NB4 (cell line): Measurements from ENCODE around the gene MAP4K2.

Experiments
- POLR2A ChIP-seq: IDR thresholded peaks from 2 replicates; pipeline ENCODE4 v1.6.1; 2011; ENCODE audit warnings: mild to moderate bottlenecking; ENCODE audit not compliant: insufficient read length; ENCODE audit errors: extremely low read depth
- TF ChIP-seq, protein P1 (sequence below): IDR thresholded peaks from one replicate; pipeline ENCODE4 v1.5.1; 2012; ENCODE audit warnings: low read depth, low read length

DNA sequence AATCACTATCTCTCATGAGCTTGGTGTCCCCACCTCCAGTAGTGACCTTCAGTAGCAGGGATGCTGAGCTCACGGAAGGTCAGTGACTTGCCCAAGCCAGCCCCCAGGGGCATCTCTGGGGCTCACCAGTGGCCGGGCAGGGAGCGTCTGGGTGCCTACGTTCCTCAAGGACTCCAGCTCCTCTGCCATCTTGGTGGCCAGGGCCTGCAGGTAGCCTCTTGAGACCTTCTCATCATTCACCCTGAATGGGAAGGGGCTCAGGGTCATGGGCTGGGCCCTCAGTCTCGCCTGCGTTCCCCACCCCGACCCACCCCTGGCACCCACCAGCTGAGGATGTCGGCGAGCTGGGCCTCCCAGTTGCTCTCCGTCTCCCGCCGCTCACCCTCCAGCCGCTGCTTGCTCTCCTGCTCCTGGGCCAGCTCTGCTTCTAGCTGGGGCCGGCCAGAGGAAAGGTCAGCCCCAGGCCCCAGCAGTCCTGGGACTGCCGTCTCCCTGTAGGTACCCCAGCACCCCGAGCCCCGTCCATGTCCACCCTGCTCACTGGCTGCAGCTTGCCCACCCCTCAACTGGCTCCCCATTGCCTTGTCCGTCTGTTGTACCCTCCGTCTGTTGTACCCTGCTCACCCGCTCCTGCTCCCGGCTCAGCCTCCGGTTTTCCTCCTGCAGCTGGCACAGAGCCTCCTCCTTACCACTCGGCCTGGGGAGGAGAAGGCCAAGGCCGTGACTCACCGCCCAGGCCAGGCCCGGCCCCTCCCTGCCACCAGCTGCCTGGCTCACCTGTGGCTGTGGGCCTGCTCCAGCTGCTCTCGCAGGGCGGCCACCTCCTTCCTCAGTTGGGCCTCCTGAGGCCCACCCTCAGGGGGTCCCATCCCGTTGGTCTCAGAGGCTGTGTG is 32.0 kb upstream of the MAP4K2 start:
- TF ChIP-seq, protein P1, sequence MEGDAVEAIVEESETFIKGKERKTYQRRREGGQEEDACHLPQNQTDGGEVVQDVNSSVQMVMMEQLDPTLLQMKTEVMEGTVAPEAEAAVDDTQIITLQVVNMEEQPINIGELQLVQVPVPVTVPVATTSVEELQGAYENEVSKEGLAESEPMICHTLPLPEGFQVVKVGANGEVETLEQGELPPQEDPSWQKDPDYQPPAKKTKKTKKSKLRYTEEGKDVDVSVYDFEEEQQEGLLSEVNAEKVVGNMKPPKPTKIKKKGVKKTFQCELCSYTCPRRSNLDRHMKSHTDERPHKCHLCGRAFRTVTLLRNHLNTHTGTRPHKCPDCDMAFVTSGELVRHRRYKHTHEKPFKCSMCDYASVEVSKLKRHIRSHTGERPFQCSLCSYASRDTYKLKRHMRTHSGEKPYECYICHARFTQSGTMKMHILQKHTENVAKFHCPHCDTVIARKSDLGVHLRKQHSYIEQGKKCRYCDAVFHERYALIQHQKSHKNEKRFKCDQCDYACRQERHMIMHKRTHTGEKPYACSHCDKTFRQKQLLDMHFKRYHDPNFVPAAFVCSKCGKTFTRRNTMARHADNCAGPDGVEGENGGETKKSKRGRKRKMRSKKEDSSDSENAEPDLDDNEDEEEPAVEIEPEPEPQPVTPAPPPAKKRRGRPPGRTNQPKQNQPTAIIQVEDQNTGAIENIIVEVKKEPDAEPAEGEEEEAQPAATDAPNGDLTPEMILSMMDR = no peak
- TF ChIP-seq POLR2A = no peak
